ENCODE data around the gene SEZ6L.

DNA sequence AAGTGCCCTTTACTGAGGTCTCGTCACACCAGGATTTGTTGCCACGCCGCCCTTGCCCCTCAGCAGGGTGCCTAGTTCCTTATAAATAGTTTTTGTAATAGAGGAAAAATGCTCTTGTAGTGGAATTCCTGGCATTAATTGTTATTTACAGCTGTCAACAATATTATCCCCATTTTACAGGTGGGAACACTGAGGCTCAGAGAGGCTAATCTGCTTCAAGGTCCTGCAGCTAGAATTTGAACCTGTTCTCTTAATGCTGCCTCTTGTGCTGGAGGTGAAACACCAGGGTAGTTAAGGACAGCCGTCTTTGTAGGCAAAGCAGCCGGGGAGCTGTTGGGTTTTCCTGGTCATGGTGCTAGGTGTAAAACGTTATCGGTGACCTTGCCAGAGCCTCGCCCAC is 159.0 kb downstream of the SEZ6L start:
- TF ChIP-seq, protein P1, sequence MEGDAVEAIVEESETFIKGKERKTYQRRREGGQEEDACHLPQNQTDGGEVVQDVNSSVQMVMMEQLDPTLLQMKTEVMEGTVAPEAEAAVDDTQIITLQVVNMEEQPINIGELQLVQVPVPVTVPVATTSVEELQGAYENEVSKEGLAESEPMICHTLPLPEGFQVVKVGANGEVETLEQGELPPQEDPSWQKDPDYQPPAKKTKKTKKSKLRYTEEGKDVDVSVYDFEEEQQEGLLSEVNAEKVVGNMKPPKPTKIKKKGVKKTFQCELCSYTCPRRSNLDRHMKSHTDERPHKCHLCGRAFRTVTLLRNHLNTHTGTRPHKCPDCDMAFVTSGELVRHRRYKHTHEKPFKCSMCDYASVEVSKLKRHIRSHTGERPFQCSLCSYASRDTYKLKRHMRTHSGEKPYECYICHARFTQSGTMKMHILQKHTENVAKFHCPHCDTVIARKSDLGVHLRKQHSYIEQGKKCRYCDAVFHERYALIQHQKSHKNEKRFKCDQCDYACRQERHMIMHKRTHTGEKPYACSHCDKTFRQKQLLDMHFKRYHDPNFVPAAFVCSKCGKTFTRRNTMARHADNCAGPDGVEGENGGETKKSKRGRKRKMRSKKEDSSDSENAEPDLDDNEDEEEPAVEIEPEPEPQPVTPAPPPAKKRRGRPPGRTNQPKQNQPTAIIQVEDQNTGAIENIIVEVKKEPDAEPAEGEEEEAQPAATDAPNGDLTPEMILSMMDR (IDR thresholded peaks at IDR 0.05; ENCODE audit: insufficient read depth, low read depth, low read length) = no peak
- TF ChIP-seq EZH2 (IDR thresholded peaks at IDR 0.05; ENCODE audit: insufficient read depth, low read length) = no peak
